H9 (cell line): ENCODE results near the gene IREB2. TPM values are rescaled to one million over a fixed set of nuclear protein-coding genes. Genes with fewer than 3 reads are reported as not detected.

Experiments
- DNase-seq: peaks from one replicate; pipeline ENCODE4 v3.0.0-alpha.2; 2017
- H2AFZ ChIP-seq: one replicate; pipeline ENCODE4 v1.6.1; 2013; ENCODE audit warnings: mild to moderate bottlenecking, low read length, control low read depth, moderate library complexity
- H2AK5ac ChIP-seq: 2 replicates; pipeline ENCODE4 v1.6.1; 2013; ENCODE audit warnings: low read length, control low read depth, mixed read lengths; ENCODE audit not compliant: insufficient read length
- H2BK120ac ChIP-seq: one replicate; pipeline ENCODE4 v1.6.1; 2013; ENCODE audit warnings: low read depth, mild to moderate bottlenecking, low read length, control low read depth, inconsistent platforms; ENCODE audit not compliant: poor library complexity, severe bottlenecking
- H2BK12ac ChIP-seq: 2 replicates; pipeline ENCODE4 v1.6.1; 2013; ENCODE audit warnings: low read length, control low read depth, mixed read lengths, low read depth; ENCODE audit not compliant: insufficient read length
- H2BK15ac ChIP-seq: 2 replicates; pipeline ENCODE4 v1.6.1; 2013; ENCODE audit warnings: low read depth, low read length, control low read depth
- H2BK20ac ChIP-seq: one replicate; pipeline ENCODE4 v1.6.1; 2013; ENCODE audit warnings: low read depth, mild to moderate bottlenecking, low read length, control low read depth, inconsistent platforms; ENCODE audit not compliant: poor library complexity, severe bottlenecking
- H2BK5ac ChIP-seq: 2 replicates; pipeline ENCODE4 v1.6.1; 2013; ENCODE audit warnings: low read length, control low read depth, mixed read lengths; ENCODE audit not compliant: insufficient read length
- H3K14ac ChIP-seq: 2 replicates; pipeline ENCODE4 v1.6.1; 2013; ENCODE audit warnings: low read length, control low read depth; ENCODE audit not compliant: insufficient read depth
- H3K18ac ChIP-seq: 2 replicates; pipeline ENCODE4 v1.6.1; 2013; ENCODE audit warnings: low read depth, mild to moderate bottlenecking, mixed read lengths, low read length, control low read depth; ENCODE audit not compliant: insufficient read length
- H3K23ac ChIP-seq: 2 replicates; pipeline ENCODE4 v1.6.1; 2013; ENCODE audit warnings: low read length, control low read depth, mixed read lengths, low read depth; ENCODE audit not compliant: insufficient read length
- H3K23me2 ChIP-seq: 2 replicates; pipeline ENCODE4 v1.6.1; 2013; ENCODE audit warnings: low read depth, mild to moderate bottlenecking, mixed read lengths, low read length, control low read depth; ENCODE audit not compliant: insufficient read length, poor library complexity, severe bottlenecking
- H3K27ac ChIP-seq: 2 replicates; pipeline ENCODE4 v1.5.1; 2013; ENCODE audit warnings: low read length, control low read depth, mixed read lengths, low read depth; ENCODE audit not compliant: insufficient read length
- H3K27me3 ChIP-seq: 2 replicates; pipeline ENCODE4 v1.6.1; 2013; ENCODE audit warnings: low read length, control low read depth, inconsistent platforms; ENCODE audit not compliant: insufficient read depth
- H3K4ac ChIP-seq: 2 replicates; pipeline ENCODE4 v1.6.1; 2013; ENCODE audit warnings: low read depth, mild to moderate bottlenecking, control low read depth, inconsistent platforms, low read length, moderate library complexity
- H3K4me1 ChIP-seq: 2 replicates; pipeline ENCODE4 v1.6.1; 2013; ENCODE audit warnings: low read length, control low read depth, inconsistent platforms; ENCODE audit not compliant: insufficient read depth
- H3K4me2 ChIP-seq: 2 replicates; pipeline ENCODE4 v1.6.1; 2013; ENCODE audit warnings: low read length, control low read depth, mixed read lengths; ENCODE audit not compliant: insufficient read length, insufficient read depth
- H3K56ac ChIP-seq: 2 replicates; pipeline ENCODE4 v1.6.1; 2013; ENCODE audit warnings: low read depth, mild to moderate bottlenecking, mixed read lengths, low read length, control low read depth; ENCODE audit not compliant: insufficient read length
- H3K79me1 ChIP-seq: 2 replicates; pipeline ENCODE4 v1.6.1; 2013; ENCODE audit warnings: low read depth, mild to moderate bottlenecking, moderate library complexity, low read length, control low read depth, inconsistent platforms; ENCODE audit not compliant: insufficient read depth, poor library complexity, severe bottlenecking
- H3K79me2 ChIP-seq: 2 replicates; pipeline ENCODE4 v1.6.1; 2013; ENCODE audit warnings: low read length, control low read depth, inconsistent platforms; ENCODE audit not compliant: insufficient read depth
- H3K9ac ChIP-seq: 2 replicates; pipeline ENCODE4 v1.6.1; 2013; ENCODE audit warnings: low read length, control low read depth, mixed read lengths; ENCODE audit not compliant: insufficient read length; ENCODE audit errors: extremely low read depth
- H3K9me3 ChIP-seq: one replicate; pipeline ENCODE4 v1.6.1; 2013; ENCODE audit warnings: low read depth, low read length, inconsistent platforms; ENCODE audit not compliant: control insufficient read depth
- H3T11ph ChIP-seq: one replicate; pipeline ENCODE4 v1.6.1; 2013; ENCODE audit warnings: mild to moderate bottlenecking, low read length, control low read depth, inconsistent platforms
- H4K20me1 ChIP-seq: one replicate; pipeline ENCODE4 v1.6.1; 2013; ENCODE audit not compliant: control insufficient read depth, insufficient read length, insufficient read depth
- H4K5ac ChIP-seq: 2 replicates; pipeline ENCODE4 v1.6.1; 2013; ENCODE audit warnings: low read depth, mild to moderate bottlenecking, mixed read lengths, low read length, control low read depth; ENCODE audit not compliant: insufficient read length
- H4K8ac ChIP-seq: replicated peaks from 2 replicates; pipeline ENCODE4 v1.6.1; 2013; ENCODE audit warnings: low read length, control low read depth, mixed read lengths, low read depth; ENCODE audit not compliant: insufficient read length
- H4K91ac ChIP-seq: 2 replicates; pipeline ENCODE4 v1.6.1; 2013; ENCODE audit warnings: low read depth, mild to moderate bottlenecking, moderate library complexity, mixed read lengths, low read length, control low read depth; ENCODE audit not compliant: insufficient read length
- H3K27ac Mint-ChIP-seq, 3 experiments: 2 replicates in 2 of 3; 3 replicates in 1 of 3; pipeline ENCODE4 v1.8.0; 2020 to 2021; ENCODE audit warnings: mixed read lengths in 3 of 3, mild to moderate bottlenecking in 1 of 3, moderate library complexity in 1 of 3
- H3K27me3 Mint-ChIP-seq: 2 replicates; pipeline ENCODE4 v1.8.0; 2021; ENCODE audit warnings: low read depth, mild to moderate bottlenecking, moderate library complexity, mixed read lengths
- H3K36me3 Mint-ChIP-seq, 3 experiments: 2 replicates in 2 of 3; 3 replicates in 1 of 3; pipeline ENCODE4 v1.8.0; 2020 to 2021; ENCODE audit warnings: low read depth in 3 of 3, mixed read lengths in 3 of 3; ENCODE audit not compliant: insufficient read depth in 1 of 3
- H3K4me1 Mint-ChIP-seq, 2 experiments: 2 replicates each; pipeline ENCODE4 v1.8.0; 2020; ENCODE audit warnings: mixed read lengths in 2 of 2
- H3K4me3 Mint-ChIP-seq, 2 experiments: 2 replicates in 1 of 2; 3 replicates in 1 of 2; pipeline ENCODE4 v1.8.0; 2020 to 2021; ENCODE audit warnings: mild to moderate bottlenecking in 2 of 2, mixed read lengths in 2 of 2, moderate library complexity in 1 of 2
- H3K9me3 Mint-ChIP-seq, 2 experiments: 2 replicates in 1 of 2; 3 replicates in 1 of 2; pipeline ENCODE4 v1.8.0; 2020; ENCODE audit warnings: mild to moderate bottlenecking in 2 of 2, mixed read lengths in 2 of 2, moderate library complexity in 1 of 2
- WGBS: extraction: QIAGEN DNeasy Blood & Tissue Kit; methylation state at CpG from one replicate; pipeline ENCODE4 v1.1.7; 2013; ENCODE audit warnings: missing lambda C conversion rate, low lambda C conversion rate, mixed read lengths; ENCODE audit not compliant: insufficient read length; ENCODE audit errors: extremely low coverage; 5-methylcytosine and 5-hydroxymethylcytosine counted together
- total RNA-seq: library from RNA; stranded (reverse); gene quantifications from 2 replicates; pipeline ENCODE4 v1.2.1, GENCODE V29; 2021
- TF ChIP-seq, protein P1 (sequence below): fragments of 200-600 bp; sonication (generic); conservative IDR thresholded peaks from 3 replicates; pipeline ENCODE4 v1.8.0; 2021; ENCODE audit warnings: antibody characterized with exemption, mild to moderate bottlenecking

Gene IREB2
- total RNA-seq, 1 experiment from 2014 or later = 87.6 TPM

- Histone ChIP-seq H3K23ac (no peak overlapping the region), H3K18ac (no peak overlapping the region), H3K14ac (no peak overlapping the region), H3K9me3 (no peaks in the 10 kb centered on the region), H3K79me1 (no peaks in the 10 kb centered on the region), H4K5ac (no peak overlapping the region), H3T11ph (no peak overlapping the region), H2BK15ac (no peak overlapping the region), H3K56ac (no peak overlapping the region), H2AFZ (no peak overlapping the region), H3K4me2 (no peak overlapping the region), H3K79me2 (no peaks in the 10 kb centered on the region), H3K27ac (no peak overlapping the region), H3K4ac (no peak overlapping the region), H4K20me1 (no peaks in the 10 kb centered on the region), H3K27me3 (no peaks in the 10 kb centered on the region), H2BK120ac (no peak overlapping the region), H4K91ac (no peak overlapping the region), H3K4me1 (no peaks in the 10 kb centered on the region), H3K23me2 (no peaks in the 10 kb centered on the region), H4K8ac (no peak overlapping the region), H2AK5ac (no peak overlapping the region), H2BK5ac (no peak overlapping the region), H3K9ac (no peak overlapping the region), H2BK12ac (no peak overlapping the region), H2BK20ac (no peak overlapping the region)
- H3K27me3 Mint-ChIP-seq = peaks cover 2% of the 10 kb centered on the region
- peaks cover 4 to 12% (median 11%) of the 10 kb centered on the region in 3 experiments for H3K36me3 Mint-ChIP-seq
- H3K9me3 Mint-ChIP-seq = peaks cover 22 to 24% of the 10 kb centered on the region in 2 experiments; a peak in 4 of 5 replicates
- TF ChIP-seq, protein P1, sequence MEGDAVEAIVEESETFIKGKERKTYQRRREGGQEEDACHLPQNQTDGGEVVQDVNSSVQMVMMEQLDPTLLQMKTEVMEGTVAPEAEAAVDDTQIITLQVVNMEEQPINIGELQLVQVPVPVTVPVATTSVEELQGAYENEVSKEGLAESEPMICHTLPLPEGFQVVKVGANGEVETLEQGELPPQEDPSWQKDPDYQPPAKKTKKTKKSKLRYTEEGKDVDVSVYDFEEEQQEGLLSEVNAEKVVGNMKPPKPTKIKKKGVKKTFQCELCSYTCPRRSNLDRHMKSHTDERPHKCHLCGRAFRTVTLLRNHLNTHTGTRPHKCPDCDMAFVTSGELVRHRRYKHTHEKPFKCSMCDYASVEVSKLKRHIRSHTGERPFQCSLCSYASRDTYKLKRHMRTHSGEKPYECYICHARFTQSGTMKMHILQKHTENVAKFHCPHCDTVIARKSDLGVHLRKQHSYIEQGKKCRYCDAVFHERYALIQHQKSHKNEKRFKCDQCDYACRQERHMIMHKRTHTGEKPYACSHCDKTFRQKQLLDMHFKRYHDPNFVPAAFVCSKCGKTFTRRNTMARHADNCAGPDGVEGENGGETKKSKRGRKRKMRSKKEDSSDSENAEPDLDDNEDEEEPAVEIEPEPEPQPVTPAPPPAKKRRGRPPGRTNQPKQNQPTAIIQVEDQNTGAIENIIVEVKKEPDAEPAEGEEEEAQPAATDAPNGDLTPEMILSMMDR = no peak
- H3K4me1 Mint-ChIP-seq = no peaks in the 10 kb centered on the region
- WGBS = no CpG with 5 or more reads among the region's 5 CpGs
- H3K27ac Mint-ChIP-seq = no peak overlapping the region; a peak in 2 of 7 replicates
- no peak for DNase-seq
- H3K4me3 Mint-ChIP-seq = no peak overlapping the region
These were observed 86.2 kb downstream of the IREB2 start for GRCh38 chr15:78524230-78524629.
